Measurements from ENCODE around the gene LRP5. TPM values are rescaled to one million over a fixed set of nuclear protein-coding genes. Genes with fewer than 3 reads are reported as not detected.
"Not testable (repeated sequence)": the region's sequence is repeated elsewhere in the genome, so short reads cannot be mapped to it uniquely, and the experiment has no call there.

Gene LRP5
- polyA plus RNA-seq, 4 donors, result 39.7 to 122 (median 78.4) TPM

- WGBS, 3 donors, result 66 to 87% (median 73%) methylated on average over 14 of the region's 14 CpGs
- FAIRE-seq (no peak), DNase-seq (peak in 1 of 2 donors; percentile 63)
- no peak overlapping the region for H3K4me3 ChIP-seq (ENCODE audit: low read depth in 1 of 3, low read length in 3 of 3)
- no peaks in the 10 kb centered on the region for H3K9me3 ChIP-seq (ENCODE audit: control insufficient read depth in 2 of 2, insufficient read depth in 1 of 2, low read depth in 1 of 2, low read length in 1 of 2)
- H3K27me3 ChIP-seq (ENCODE audit: control insufficient read depth in 3 of 3, insufficient read depth in 3 of 3, low read length in 3 of 3), result no peaks in the 10 kb centered on the region
- H3K36me3 ChIP-seq (ENCODE audit: control insufficient read depth in 3 of 3, insufficient read depth in 2 of 3, low read depth in 1 of 3, low read length in 3 of 3), result no peaks in the 10 kb centered on the region
- peaks cover 0 to 6% (median 0%) of the 10 kb centered on the region in 3 donors for H3K4me1 ChIP-seq (ENCODE audit: control insufficient read depth in 3 of 3, insufficient read depth in 2 of 3, low read depth in 1 of 3, low read length in 2 of 3)
- peak overlapping the region in 1 of 3 donors; percentile 54 for H3K27ac ChIP-seq (ENCODE audit: low read depth in 1 of 3, low read length in 2 of 3)
Observed at GRCh38 chr11:68275721-68276507, 36.5 kb upstream of the LRP5 start.

GRCh38 chr11:68276861-68277260 is 35.5 kb upstream of the LRP5 start:
- FAIRE-seq (no peak), DNase-seq (no peak)
- Histone ChIP-seq H3K4me3 (ENCODE audit: low read depth in 1 of 3, low read length in 3 of 3) (no peak overlapping the region), H3K9me3 (ENCODE audit: control insufficient read depth in 2 of 2, insufficient read depth in 1 of 2, low read depth in 1 of 2, low read length in 1 of 2) (no peaks in the 10 kb centered on the region), H3K4me1 (ENCODE audit: control insufficient read depth in 3 of 3, insufficient read depth in 2 of 3, low read depth in 1 of 3, low read length in 2 of 3) (peaks cover 0 to 4% (median 0%) of the 10 kb centered on the region in 3 donors), H3K27me3 (ENCODE audit: control insufficient read depth in 3 of 3, insufficient read depth in 3 of 3, low read length in 3 of 3) (no peaks in the 10 kb centered on the region), H3K36me3 (ENCODE audit: control insufficient read depth in 3 of 3, insufficient read depth in 2 of 3, low read depth in 1 of 3, low read length in 3 of 3) (no peaks in the 10 kb centered on the region), H3K27ac (ENCODE audit: low read depth in 1 of 3, low read length in 2 of 3) (no peak overlapping the region)
- WGBS, 3 donors, result 89 to 95% (median 92%) methylated on average over 6 of the region's 6 CpGs

GRCh38 chr11:68279676-68280075 is 32.7 kb upstream of the LRP5 start:
- no peaks in the 10 kb centered on the region for H3K27me3 ChIP-seq (ENCODE audit: control insufficient read depth in 3 of 3, insufficient read depth in 3 of 3, low read length in 3 of 3)
- 69 to 81% (median 76%) methylated on average over 5 of the region's 5 CpGs for WGBS, 3 donors
- no peaks in the 10 kb centered on the region for H3K9me3 ChIP-seq (ENCODE audit: control insufficient read depth in 2 of 2, insufficient read depth in 1 of 2, low read depth in 1 of 2, low read length in 1 of 2)
- no peaks in the 10 kb centered on the region for H3K36me3 ChIP-seq (ENCODE audit: control insufficient read depth in 3 of 3, insufficient read depth in 2 of 3, low read depth in 1 of 3, low read length in 3 of 3)
- DNase-seq (no peak), FAIRE-seq (no peak)
- H3K27ac ChIP-seq (ENCODE audit: low read depth in 1 of 3, low read length in 2 of 3), result no peak overlapping the region
- H3K4me1 ChIP-seq (ENCODE audit: control insufficient read depth in 3 of 3, insufficient read depth in 2 of 3, low read depth in 1 of 3, low read length in 2 of 3), result no peaks in the 10 kb centered on the region
- no peak overlapping the region for H3K4me3 ChIP-seq (ENCODE audit: low read depth in 1 of 3, low read length in 3 of 3)

GRCh38 chr11:68282141-68282860 is 30.1 kb upstream of the LRP5 start:
- Histone ChIP-seq H3K4me1 (ENCODE audit: control insufficient read depth in 3 of 3, insufficient read depth in 2 of 3, low read depth in 1 of 3, low read length in 2 of 3) (no peaks in the 10 kb centered on the region), H3K9me3 (ENCODE audit: control insufficient read depth in 2 of 2, insufficient read depth in 1 of 2, low read depth in 1 of 2, low read length in 1 of 2) (no peaks in the 10 kb centered on the region), H3K27ac (ENCODE audit: low read depth in 1 of 3, low read length in 2 of 3) (no peak overlapping the region), H3K4me3 (ENCODE audit: low read depth in 1 of 3, low read length in 3 of 3) (no peak overlapping the region), H3K36me3 (ENCODE audit: control insufficient read depth in 3 of 3, insufficient read depth in 2 of 3, low read depth in 1 of 3, low read length in 3 of 3) (no peaks in the 10 kb centered on the region), H3K27me3 (ENCODE audit: control insufficient read depth in 3 of 3, insufficient read depth in 3 of 3, low read length in 3 of 3) (no peaks in the 10 kb centered on the region)
- DNase-seq (no peak), FAIRE-seq (no peak)
- 62 to 68% (median 64%) methylated on average over 15 of the region's 15 CpGs for WGBS, 3 donors

GRCh38 chr11:68282861-68283230 is 29.5 kb upstream of the LRP5 start:
- H3K36me3 ChIP-seq (ENCODE audit: control insufficient read depth in 3 of 3, insufficient read depth in 2 of 3, low read depth in 1 of 3, low read length in 3 of 3), result no peaks in the 10 kb centered on the region
- no peaks in the 10 kb centered on the region for H3K4me1 ChIP-seq (ENCODE audit: control insufficient read depth in 3 of 3, insufficient read depth in 2 of 3, low read depth in 1 of 3, low read length in 2 of 3)
- FAIRE-seq (no peak), DNase-seq (no peak)
- H3K9me3 ChIP-seq (ENCODE audit: control insufficient read depth in 2 of 2, insufficient read depth in 1 of 2, low read depth in 1 of 2, low read length in 1 of 2), result no peaks in the 10 kb centered on the region
- no peaks in the 10 kb centered on the region for H3K27me3 ChIP-seq (ENCODE audit: control insufficient read depth in 3 of 3, insufficient read depth in 3 of 3, low read length in 3 of 3)
- 90 to 93% (median 90%) methylated on average over 14 of the region's 14 CpGs for WGBS, 3 donors
- H3K27ac ChIP-seq (ENCODE audit: low read depth in 1 of 3, low read length in 2 of 3), result no peak overlapping the region
- H3K4me3 ChIP-seq (ENCODE audit: low read depth in 1 of 3, low read length in 3 of 3), result no peak overlapping the region

- not testable (repeated sequence) for FAIRE-seq
- WGBS, 3 donors, result 89 to 98% (median 90%) methylated on average over 3 of the region's 3 CpGs
Observed at GRCh38 chr11:68284588-68284987, 27.8 kb upstream of the LRP5 start.

GRCh38 chr11:68287419-68287818 is 25.0 kb upstream of the LRP5 start:
- WGBS, 3 donors, result 66 to 74% (median 71%) methylated on average over 8 of the region's 8 CpGs
- Histone ChIP-seq H3K27me3 (ENCODE audit: control insufficient read depth in 3 of 3, insufficient read depth in 3 of 3, low read length in 3 of 3) (no peaks in the 10 kb centered on the region), H3K4me1 (ENCODE audit: control insufficient read depth in 3 of 3, insufficient read depth in 2 of 3, low read depth in 1 of 3, low read length in 2 of 3) (no peaks in the 10 kb centered on the region), H3K36me3 (ENCODE audit: control insufficient read depth in 3 of 3, insufficient read depth in 2 of 3, low read depth in 1 of 3, low read length in 3 of 3) (no peaks in the 10 kb centered on the region), H3K9me3 (ENCODE audit: control insufficient read depth in 2 of 2, insufficient read depth in 1 of 2, low read depth in 1 of 2, low read length in 1 of 2) (peaks cover 0 to 5% of the 10 kb centered on the region in 2 donors), H3K27ac (ENCODE audit: low read depth in 1 of 3, low read length in 2 of 3) (no peak overlapping the region), H3K4me3 (ENCODE audit: low read depth in 1 of 3, low read length in 3 of 3) (no peak overlapping the region)
- FAIRE-seq (no peak), DNase-seq (no peak)

More at GRCh38 chr11:68284588-68284987, 27.8 kb upstream of the LRP5 start:
- H3K36me3 ChIP-seq (ENCODE audit: control insufficient read depth in 3 of 3, insufficient read depth in 2 of 3, low read depth in 1 of 3, low read length in 3 of 3); H3K27me3 ChIP-seq (ENCODE audit: control insufficient read depth in 3 of 3, insufficient read depth in 3 of 3, low read length in 3 of 3); H3K4me3 ChIP-seq (ENCODE audit: low read depth in 1 of 3, low read length in 3 of 3); H3K27ac ChIP-seq (ENCODE audit: low read depth in 1 of 3, low read length in 2 of 3); DNase-seq; H3K9me3 ChIP-seq (ENCODE audit: control insufficient read depth in 2 of 2, insufficient read depth in 1 of 2, low read depth in 1 of 2, low read length in 1 of 2); H3K4me1 ChIP-seq (ENCODE audit: control insufficient read depth in 3 of 3, insufficient read depth in 2 of 3, low read depth in 1 of 3, low read length in 2 of 3): not testable (repeated sequence)

GRCh38 chr11:68289456-68289855 is 22.9 kb upstream of the LRP5 start:
- 95 to 97% (median 96%) methylated on average over 2 of the region's 2 CpGs for WGBS, 3 donors
- no peak for FAIRE-seq
- no peaks in the 10 kb centered on the region for H3K36me3 ChIP-seq (ENCODE audit: control insufficient read depth in 3 of 3, insufficient read depth in 2 of 3, low read depth in 1 of 3, low read length in 3 of 3)

More at GRCh38 chr11:68289456-68289855, 22.9 kb upstream of the LRP5 start:
- Histone ChIP-seq H3K4me3 (ENCODE audit: low read depth in 1 of 3, low read length in 3 of 3) (no peak overlapping the region), H3K9me3 (ENCODE audit: control insufficient read depth in 2 of 2, insufficient read depth in 1 of 2, low read depth in 1 of 2, low read length in 1 of 2) (peaks cover 0 to 5% of the 10 kb centered on the region in 2 donors), H3K4me1 (ENCODE audit: control insufficient read depth in 3 of 3, insufficient read depth in 2 of 3, low read depth in 1 of 3, low read length in 2 of 3) (no peaks in the 10 kb centered on the region), H3K27ac (ENCODE audit: low read depth in 1 of 3, low read length in 2 of 3) (no peak overlapping the region), H3K27me3 (ENCODE audit: control insufficient read depth in 3 of 3, insufficient read depth in 3 of 3, low read length in 3 of 3) (no peaks in the 10 kb centered on the region)
- no peak for DNase-seq
